Skeletal muscle satellite cell (primary cell): Measurements from ENCODE around the gene UBP1.
A peak's percentile ranks its signal among the peaks of the same experiment; 100 is the strongest.

Experiments
- H3K27me3 ChIP-seq: 2 replicates; pipeline ENCODE4 v1.7.0; 2013; ENCODE audit warnings: low read length; ENCODE audit not compliant: control insufficient read depth, insufficient read depth
- H3K36me3 ChIP-seq: 2 replicates; pipeline ENCODE4 v1.7.0; 2013; ENCODE audit warnings: mild to moderate bottlenecking, control low read depth, low read length; ENCODE audit not compliant: insufficient read depth
- H3K4me1 ChIP-seq: 2 replicates; pipeline ENCODE4 v1.7.0; 2013; ENCODE audit warnings: low read length; ENCODE audit not compliant: control insufficient read depth, insufficient read depth
- H3K4me2 ChIP-seq: 2 replicates; pipeline ENCODE4 v1.7.0; 2013; ENCODE audit warnings: mild to moderate bottlenecking, low read length
- H3K4me3 ChIP-seq: 2 replicates; pipeline ENCODE4 v1.7.0; 2013; ENCODE audit warnings: low read length
- H3K9ac ChIP-seq: 2 replicates; pipeline ENCODE4 v1.7.0; 2013; ENCODE audit warnings: mild to moderate bottlenecking, low read depth, low read length, moderate library complexity
- H3K9me3 ChIP-seq: replicated peaks from 2 replicates; pipeline ENCODE4 v1.7.0; 2013; ENCODE audit warnings: mild to moderate bottlenecking, control low read depth, low read length

The UBP1 gene

GRCh38 chr3:33386631-33387030 lies 53.6 kb downstream of the UBP1 start:
- no peak overlapping the region for H3K9ac ChIP-seq
- no peak overlapping the region for H3K4me3 ChIP-seq
- H3K9me3 ChIP-seq, result no peaks in the 10 kb centered on the region
- peaks cover 78% of the 10 kb centered on the region for H3K36me3 ChIP-seq
- H3K27me3 ChIP-seq, result no peaks in the 10 kb centered on the region
- peaks cover 20% of the 10 kb centered on the region for H3K4me1 ChIP-seq
- no peak overlapping the region for H3K4me2 ChIP-seq

- no peak overlapping the region for H3K9ac ChIP-seq
- no peak overlapping the region for H3K4me2 ChIP-seq
- H3K9me3 ChIP-seq, result no peaks in the 10 kb centered on the region
- peaks cover 12% of the 10 kb centered on the region for H3K4me1 ChIP-seq
- no peak overlapping the region for H3K4me3 ChIP-seq
- peaks cover 72% of the 10 kb centered on the region for H3K36me3 ChIP-seq
- no peaks in the 10 kb centered on the region for H3K27me3 ChIP-seq
These were observed 54.8 kb downstream of the UBP1 start for GRCh38 chr3:33385423-33385822.

DNA sequence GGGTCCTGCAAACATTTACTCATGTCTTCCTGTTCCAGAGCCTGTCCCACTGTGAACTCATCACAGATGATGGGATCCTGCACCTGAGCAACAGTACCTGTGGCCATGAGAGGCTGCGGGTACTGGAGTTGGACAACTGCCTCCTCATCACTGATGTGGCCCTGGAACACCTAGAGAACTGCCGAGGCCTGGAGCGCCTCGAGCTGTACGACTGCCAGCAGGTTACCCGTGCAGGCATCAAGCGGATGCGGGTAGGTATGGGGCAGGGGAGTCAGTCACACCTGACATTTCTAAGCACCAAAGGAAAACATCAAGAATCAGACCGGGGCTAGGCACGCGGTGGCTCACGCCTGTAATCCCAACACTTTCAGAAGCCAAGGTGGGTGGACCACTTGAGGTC lies 56.3 kb downstream of the UBP1 start:
- H3K4me3 ChIP-seq, result no peak overlapping the region
- no peaks in the 10 kb centered on the region for H3K9me3 ChIP-seq
- no peak overlapping the region for H3K4me2 ChIP-seq
- peaks cover 66% of the 10 kb centered on the region for H3K36me3 ChIP-seq
- no peaks in the 10 kb centered on the region for H3K27me3 ChIP-seq
- H3K9ac ChIP-seq, result no peak overlapping the region
- H3K4me1 ChIP-seq, result peaks cover 9% of the 10 kb centered on the region

- Histone ChIP-seq H3K4me3 (no peak overlapping the region), H3K9ac (no peak overlapping the region), H3K4me2 (no peak overlapping the region), H3K27me3 (no peaks in the 10 kb centered on the region), H3K36me3 (peaks cover 69% of the 10 kb centered on the region), H3K4me1 (peaks cover 11% of the 10 kb centered on the region), H3K9me3 (no peaks in the 10 kb centered on the region)
These were observed 59.6 kb downstream of the UBP1 start for GRCh38 chr3:33380653-33381052.

GRCh38 chr3:33377931-33378330 lies 62.3 kb downstream of the UBP1 start:
- no peak overlapping the region for H3K4me2 ChIP-seq
- no peaks in the 10 kb centered on the region for H3K9me3 ChIP-seq
- H3K27me3 ChIP-seq, result no peaks in the 10 kb centered on the region
- H3K9ac ChIP-seq, result no peak overlapping the region
- H3K4me1 ChIP-seq, result peaks cover 12% of the 10 kb centered on the region
- no peak overlapping the region for H3K4me3 ChIP-seq
- peaks cover 68% of the 10 kb centered on the region for H3K36me3 ChIP-seq

DNA sequence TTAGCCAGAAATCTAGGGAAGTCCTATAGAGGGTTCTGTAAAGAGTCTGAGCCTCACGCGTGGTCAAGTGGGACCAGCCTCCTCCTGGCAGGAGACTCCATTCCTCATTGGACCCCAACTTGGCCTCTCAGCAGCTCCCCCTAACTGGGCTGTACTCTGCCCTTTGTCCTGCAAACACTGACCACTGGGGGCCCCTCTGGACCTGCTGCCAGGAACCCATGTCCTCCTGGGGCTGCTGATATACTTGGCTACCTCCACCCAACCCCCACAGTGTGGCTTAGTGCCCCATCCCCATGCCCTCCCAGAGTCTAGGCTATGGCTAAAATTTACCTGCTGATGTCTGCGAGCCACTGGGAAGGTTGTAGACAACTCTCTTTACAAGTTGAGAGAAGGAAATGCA lies 62.7 kb downstream of the UBP1 start:
- H3K4me3 ChIP-seq, result no peak overlapping the region
- H3K36me3 ChIP-seq, result peaks cover 65% of the 10 kb centered on the region

GRCh38 chr3:33373082-33373437 lies 67.1 kb downstream of the UBP1 start:
- peaks cover 42% of the 10 kb centered on the region for H3K36me3 ChIP-seq
- peaks cover 19% of the 10 kb centered on the region for H3K4me1 ChIP-seq
- H3K4me3 ChIP-seq, result no peak overlapping the region
- H3K4me2 ChIP-seq, result peak overlapping the region; percentile 52
- H3K9me3 ChIP-seq, result no peaks in the 10 kb centered on the region
- no peaks in the 10 kb centered on the region for H3K27me3 ChIP-seq
- H3K9ac ChIP-seq, result no peak overlapping the region

More for the DNA sequence above, 62.7 kb downstream of the UBP1 start:
- Histone ChIP-seq H3K4me2 (no peak overlapping the region), H3K27me3 (no peaks in the 10 kb centered on the region), H3K9me3 (no peaks in the 10 kb centered on the region), H3K4me1 (peaks cover 17% of the 10 kb centered on the region), H3K9ac (no peak overlapping the region)

DNA sequence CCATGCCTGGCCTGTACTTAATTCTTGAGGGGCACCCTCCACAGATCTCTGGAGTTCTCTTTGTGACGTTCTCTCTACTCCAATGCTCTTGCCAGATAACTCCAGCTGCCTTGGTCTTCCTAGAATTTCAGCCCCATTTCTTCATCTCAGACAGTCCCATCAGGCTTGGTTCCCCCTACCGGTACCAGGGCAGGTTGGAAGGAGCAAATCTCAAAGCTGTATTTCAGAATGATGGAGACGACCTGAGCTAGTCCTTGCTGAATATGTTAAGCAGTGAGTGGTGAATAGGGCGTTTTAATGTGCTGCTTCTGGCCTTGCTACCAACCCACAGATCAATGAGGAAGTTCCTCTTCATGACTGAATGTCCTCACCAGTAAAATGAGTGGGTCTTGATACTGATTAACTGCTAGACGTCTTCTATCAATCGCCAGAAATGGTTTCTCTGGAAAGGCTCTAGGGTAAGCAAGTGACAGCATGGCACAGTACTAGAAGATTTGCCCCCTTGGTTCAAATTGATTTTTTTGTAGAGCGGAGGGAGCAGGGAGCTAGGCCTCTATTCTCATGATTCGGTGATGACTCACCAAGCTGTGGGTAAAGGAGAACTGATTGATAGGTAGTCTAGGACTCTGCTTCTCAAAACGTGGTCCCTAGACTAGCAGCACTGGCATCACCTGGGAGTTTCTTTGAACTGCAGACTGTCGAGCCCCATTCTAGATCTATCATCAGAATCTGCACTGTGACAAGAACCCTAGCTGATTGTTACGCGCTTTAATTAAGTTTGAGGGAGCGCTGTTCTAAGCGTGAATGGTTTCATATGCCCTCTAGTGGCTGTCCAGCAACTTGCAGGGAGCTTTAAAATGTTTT lies 67.8 kb downstream of the UBP1 start:
- Histone ChIP-seq H3K4me3 (no peak overlapping the region), H3K4me2 (peak overlapping the region; percentile 52), H3K9me3 (no peaks in the 10 kb centered on the region), H3K9ac (no peak overlapping the region), H3K27me3 (no peaks in the 10 kb centered on the region), H3K36me3 (peaks cover 37% of the 10 kb centered on the region), H3K4me1 (peaks cover 12% of the 10 kb centered on the region)

DNA sequence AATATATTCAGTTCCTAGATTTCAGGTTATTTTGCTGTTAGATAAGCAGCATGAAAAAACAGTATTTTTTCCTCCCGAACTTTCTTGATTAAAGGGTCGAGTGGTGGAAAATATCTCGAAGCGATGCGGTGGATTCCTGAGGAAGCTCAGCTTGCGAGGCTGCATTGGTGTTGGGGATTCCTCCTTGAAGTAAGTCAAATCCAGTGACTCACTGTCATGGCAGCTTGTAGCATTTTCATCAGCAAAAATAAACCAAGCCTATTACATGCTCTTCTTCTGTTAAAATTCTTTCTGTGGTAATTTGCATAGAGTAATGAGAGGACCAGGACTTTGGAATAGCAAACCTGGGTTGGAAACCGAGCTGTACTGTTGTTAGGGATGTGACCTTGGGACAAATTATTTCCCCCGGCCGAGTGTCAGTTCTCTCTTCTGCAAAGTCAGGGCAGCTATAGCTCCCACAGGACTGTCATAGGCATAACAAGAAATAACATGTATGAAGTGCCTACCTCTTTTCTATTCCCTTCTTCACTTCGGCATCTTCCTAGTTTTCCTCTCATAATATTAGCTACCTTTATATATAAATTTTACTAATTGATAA lies 75.6 kb downstream of the UBP1 start:
- Histone ChIP-seq H3K4me1 (peaks cover 35% of the 10 kb centered on the region), H3K4me2 (no peak overlapping the region), H3K27me3 (no peaks in the 10 kb centered on the region), H3K4me3 (no peak overlapping the region), H3K36me3 (peaks cover 5% of the 10 kb centered on the region), H3K9me3 (no peaks in the 10 kb centered on the region), H3K9ac (no peak overlapping the region)

GRCh38 chr3:33364060-33364459 lies 76.1 kb downstream of the UBP1 start:
- Histone ChIP-seq H3K4me2 (no peak overlapping the region), H3K9ac (no peak overlapping the region), H3K27me3 (no peaks in the 10 kb centered on the region), H3K4me3 (no peak overlapping the region), H3K36me3 (peaks cover 5% of the 10 kb centered on the region), H3K9me3 (no peaks in the 10 kb centered on the region), H3K4me1 (peaks cover 40% of the 10 kb centered on the region)

DNA sequence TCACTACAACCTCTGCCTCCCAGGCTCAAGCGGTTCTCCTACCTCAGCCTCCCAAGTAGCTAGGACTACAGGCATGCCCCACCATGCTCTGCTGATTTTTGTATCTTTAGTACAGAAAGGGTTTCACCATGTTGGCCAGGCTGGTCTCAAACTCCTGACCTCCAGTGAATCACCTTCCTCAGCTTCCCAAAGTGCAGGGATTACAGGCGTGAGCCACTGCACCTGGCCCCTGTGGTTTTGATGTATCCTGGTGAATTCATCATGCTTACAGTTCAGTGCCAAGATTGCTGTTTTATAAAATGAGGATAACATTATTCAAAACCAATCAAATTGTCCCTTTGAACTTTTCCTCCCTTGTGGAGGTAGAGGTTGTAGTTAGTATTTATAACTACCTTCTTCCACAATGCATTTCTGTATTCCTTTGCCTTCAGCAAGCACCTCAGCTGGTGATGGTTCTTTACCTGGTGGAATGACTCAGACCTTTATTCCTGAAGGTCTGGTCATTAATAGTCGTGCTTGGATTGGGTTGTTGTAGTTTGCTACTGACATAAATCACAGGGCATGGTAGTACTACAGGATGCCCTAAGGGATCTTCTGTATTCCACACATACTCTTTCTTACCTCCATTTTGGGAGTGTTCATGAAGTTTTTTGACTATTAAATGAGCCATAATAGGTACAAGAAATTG lies 76.9 kb downstream of the UBP1 start:
- Histone ChIP-seq H3K4me3 (no peak overlapping the region), H3K4me1 (peaks cover 48% of the 10 kb centered on the region), H3K27me3 (no peaks in the 10 kb centered on the region), H3K4me2 (no peak overlapping the region), H3K9me3 (no peaks in the 10 kb centered on the region), H3K36me3 (peaks cover 5% of the 10 kb centered on the region), H3K9ac (no peak overlapping the region)
